ENCODE results near the gene GLO1.
A peak's percentile ranks its signal among the peaks of the same experiment; 100 is the strongest.
"Not testable (repeated sequence)": the region's sequence is repeated elsewhere in the genome, so short reads cannot be mapped to it uniquely, and the experiment has no call there.

The GLO1 gene

GRCh38 chr6:38703949-38704590, 1.1 kb upstream of the GLO1 start:
- no peak for DNase-seq

GRCh38 chr6:38701551-38701950, 1.4 kb downstream of the GLO1 start:
- no peak for DNase-seq

GRCh38 chr6:38699702-38700101, 3.2 kb downstream of the GLO1 start:
- not testable (repeated sequence) for DNase-seq

GRCh38 chr6:38697846-38698245, 5.1 kb downstream of the GLO1 start:
- no peak for DNase-seq

GRCh38 chr6:38696345-38696744, 6.6 kb downstream of the GLO1 start:
- no peak for DNase-seq

- no peak for DNase-seq
Measured at GRCh38 chr6:38695933-38696332, 7.0 kb downstream of the GLO1 start.

GRCh38 chr6:38695227-38695900, 7.6 kb downstream of the GLO1 start:
- DNase-seq, result no peak

GRCh38 chr6:38688579-38689087, 14.3 kb downstream of the GLO1 start:
- no peak for DNase-seq

GRCh38 chr6:38687549-38687948, 15.4 kb downstream of the GLO1 start:
- no peak for DNase-seq

- DNase-seq, result no peak
Measured at GRCh38 chr6:38687043-38687353, 15.9 kb downstream of the GLO1 start.

GRCh38 chr6:38686270-38687042, 16.5 kb downstream of the GLO1 start:
- no peak for DNase-seq

GRCh38 chr6:38684904-38685303, 18.0 kb downstream of the GLO1 start:
- DNase-seq, result no peak

GRCh38 chr6:38684237-38684636, 18.7 kb downstream of the GLO1 start:
- no peak for DNase-seq

- DNase-seq, result no peak
Measured at GRCh38 chr6:38681850-38682249, 21.1 kb downstream of the GLO1 start.

- no peak for DNase-seq
Measured at GRCh38 chr6:38679668-38680067, 23.3 kb downstream of the GLO1 start.

- no peak for DNase-seq
Measured at GRCh38 chr6:38678178-38678760, 24.7 kb downstream of the GLO1 start.

GRCh38 chr6:38676974-38677544, 25.9 kb downstream of the GLO1 start:
- no peak for DNase-seq

GRCh38 chr6:38676236-38676973, 26.5 kb downstream of the GLO1 start:
- DNase-seq, result no peak

GRCh38 chr6:38673397-38674165, 29.4 kb downstream of the GLO1 start:
- DNase-seq, result peak; percentile 17 to 35

GRCh38 chr6:38671885-38672467, 31.0 kb downstream of the GLO1 start:
- peak; percentile 12 to 26 for DNase-seq

All from activated CD4-positive, alpha-beta T cell treated with anti-CD3 and anti-CD28 coated beads, Interleukin-2, amount 50 U/mL, for 48 hours (primary cell).